Posterior cingulate gyrus (tissue), 11 donors: ENCODE data around the gene SUMO4.
"Not testable (repeated sequence)": the region's sequence is repeated elsewhere in the genome, so short reads cannot be mapped to it uniquely, and the experiment has no call there.

Experiments
- DNase-seq, 10 donors: peaks; one replicate each; pipeline versions ENCODE4 v3.0.0 to v3.0.0-alpha.2; 2020 to 2021; ENCODE audit warnings: mixed read lengths in 3 of 10
- intact Hi-C: fragments of 100-400 bp; cut with DNase I; formaldehyde crosslinking; loops from one replicate; pipeline ENCODE4 v1.15.1; 2023

Gene SUMO4

GRCh38 chr6:149428606-149429005, 28.5 kb downstream of the SUMO4 start:
- intact Hi-C loops: loop anchor here (5.0 kb wide), 1 partner anchor 246 kb away; no protein-coding TSS in a partner anchor

GRCh38 chr6:149429427-149430360, 29.6 kb downstream of the SUMO4 start:
- peak in 1 of 10 donors; percentile 46 for DNase-seq
- intact Hi-C loops: loop anchor here (5.0 to 10.0 kb wide), 2 partner anchors 85 to 247 kb away; no protein-coding TSS in a partner anchor

More at GRCh38 chr6:149428606-149429005, 28.5 kb downstream of the SUMO4 start:
- DNase-seq: peak in 1 of 10 donors; percentile 58

DNA sequence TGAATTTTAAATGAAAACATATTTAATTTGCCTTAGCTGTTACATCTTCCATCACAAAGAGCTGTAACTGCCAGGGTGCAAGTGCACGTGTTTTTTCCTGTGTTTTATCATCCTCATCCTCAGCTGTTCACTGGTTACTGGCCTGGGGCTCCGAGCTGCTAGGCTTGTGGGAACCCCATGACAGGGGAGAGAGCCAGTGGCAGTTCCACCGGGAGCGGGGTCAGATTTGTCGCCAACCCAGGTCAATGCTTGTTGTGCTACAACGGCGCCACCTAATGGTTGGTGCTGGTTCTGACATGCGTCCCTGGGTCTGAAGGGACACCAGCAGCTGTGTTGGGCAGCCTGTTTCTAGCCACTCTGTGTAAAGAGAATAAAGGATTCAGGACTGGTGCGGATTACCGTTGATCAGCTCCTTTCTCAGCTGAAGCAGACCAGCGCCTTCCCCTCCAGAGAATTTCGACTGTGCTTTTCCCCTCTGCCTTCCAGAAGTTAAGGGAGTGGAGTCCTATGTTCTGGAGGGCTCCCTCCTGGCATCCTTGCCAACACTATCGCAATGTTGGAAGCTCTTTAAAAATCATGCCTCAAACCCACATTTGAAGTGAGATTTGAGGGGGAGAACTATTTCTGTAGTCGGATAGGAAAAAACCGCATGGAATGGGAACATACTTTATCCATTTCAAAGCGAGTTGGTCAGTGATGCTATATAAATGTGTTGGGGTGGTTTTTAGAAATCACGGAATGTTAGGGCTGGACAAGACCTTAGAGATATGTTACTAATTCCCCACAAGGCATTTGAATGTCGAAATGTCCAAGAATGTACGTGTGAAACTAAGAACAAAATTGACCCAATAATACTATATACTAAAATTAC, 32.1 kb downstream of the SUMO4 start:
- peak; percentile 82 to 98 (median 94) for DNase-seq
- intact Hi-C loops: loop anchor here (1.0 to 10.0 kb wide), 3 partner anchors 83 to 403 kb away; no protein-coding TSS in a partner anchor

GRCh38 chr6:149433405-149433804, 33.3 kb downstream of the SUMO4 start:
- no peak for DNase-seq
- intact Hi-C loops: loop anchor here (10.0 kb wide), 1 partner anchor 81 kb away; no protein-coding TSS in a partner anchor

DNA sequence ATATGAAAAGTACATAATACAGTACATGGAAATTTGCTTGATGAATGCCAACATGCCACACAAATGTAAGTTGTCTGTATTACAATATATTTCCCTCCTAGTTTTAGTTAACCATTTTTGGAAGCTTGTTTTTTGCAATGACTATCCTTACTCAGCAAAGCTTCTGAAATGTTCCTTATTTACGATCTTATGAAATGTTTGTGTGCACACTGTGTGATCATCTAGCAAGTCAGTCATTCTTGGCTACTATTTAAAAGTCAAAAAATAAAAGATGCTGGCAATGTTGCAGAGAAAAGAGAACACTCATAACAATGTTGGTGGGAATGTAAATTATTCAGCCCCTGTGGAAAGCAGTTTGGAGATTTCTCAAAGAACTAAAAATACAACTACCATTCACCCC, 33.8 kb downstream of the SUMO4 start:
- intact Hi-C loops: loop anchor here (10.0 kb wide), 1 partner anchor 81 kb away; no protein-coding TSS in a partner anchor
- DNase-seq: no peak

DNA sequence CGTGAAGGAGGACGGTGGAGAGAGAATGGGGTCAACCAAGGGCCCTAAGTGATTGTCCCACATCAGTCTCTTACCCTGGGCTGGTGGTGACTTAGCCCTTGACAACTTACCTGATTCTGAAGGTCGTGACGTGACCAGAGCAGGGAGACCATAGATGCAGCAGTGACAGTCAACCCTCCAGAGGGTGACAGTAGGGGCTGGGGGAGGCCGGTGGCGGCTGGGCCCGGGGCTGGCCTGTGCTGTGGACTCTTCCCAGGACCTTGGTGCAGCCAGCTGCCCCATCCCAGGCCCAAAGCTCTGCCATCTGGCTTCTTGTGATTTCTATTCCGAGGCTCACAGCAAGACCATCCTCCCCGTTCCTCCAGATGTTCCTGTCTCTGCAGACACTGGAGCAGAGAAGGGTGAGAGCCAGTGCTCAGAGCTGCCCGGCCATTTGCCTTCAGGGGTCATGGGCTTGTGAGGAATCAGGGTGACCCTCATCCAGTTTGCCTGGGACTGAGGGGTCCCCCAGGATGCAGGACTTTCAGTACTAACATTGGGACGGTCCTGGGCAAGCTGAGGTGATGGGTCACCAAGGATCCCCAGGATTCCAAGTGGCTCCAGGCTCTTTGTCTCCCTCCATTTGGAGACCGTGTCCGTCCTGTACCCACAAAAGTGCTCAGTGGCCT, 36.0 kb downstream of the SUMO4 start:
- intact Hi-C loops: loop anchor here (10.0 kb wide), 1 partner anchor 79 kb away; no protein-coding TSS in a partner anchor
- peak in 2 of 10 donors; percentile 62 for DNase-seq

- DNase-seq: peak in 2 of 10 donors; percentile 59 to 72
- intact Hi-C loops: loop anchor here (10.0 kb wide), 1 partner anchor 78 kb away; no protein-coding TSS in a partner anchor
These were observed 36.6 kb downstream of the SUMO4 start for GRCh38 chr6:149436647-149437046.

DNA sequence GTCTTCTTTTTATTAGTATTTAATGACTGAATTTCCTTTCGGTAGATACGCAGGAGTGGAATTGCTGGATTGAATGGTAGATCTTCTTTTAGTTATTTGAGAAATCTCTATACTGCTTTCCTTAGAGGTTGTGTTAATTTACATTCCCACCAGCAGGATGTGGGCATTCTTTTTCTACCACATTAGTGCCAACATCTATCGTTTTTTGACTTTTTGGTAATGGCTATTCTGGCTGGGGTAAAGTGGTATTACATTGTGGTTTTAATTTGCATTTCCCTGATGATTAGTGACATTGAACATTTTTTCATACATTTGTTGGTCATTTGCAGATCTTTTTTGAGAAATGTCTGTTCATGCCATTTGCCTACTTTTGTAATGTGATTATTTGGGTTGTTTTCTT, 37.1 kb downstream of the SUMO4 start:
- intact Hi-C loops: loop anchor here (10.0 kb wide), 1 partner anchor 78 kb away; no protein-coding TSS in a partner anchor
- DNase-seq: no peak

- intact Hi-C loops: loop anchor here (10.0 kb wide), 1 partner anchor 76 kb away; no protein-coding TSS in a partner anchor
- DNase-seq: no peak
These were observed 38.8 kb downstream of the SUMO4 start for GRCh38 chr6:149438855-149439254.

- DNase-seq: no peak
- intact Hi-C loops: loop anchor here (10.0 kb wide), 1 partner anchor 75 kb away; no protein-coding TSS in a partner anchor
These were observed 39.6 kb downstream of the SUMO4 start for GRCh38 chr6:149439626-149440025.

GRCh38 chr6:149440735-149441671, 40.9 kb downstream of the SUMO4 start:
- intact Hi-C loops: no loop called here
- DNase-seq: peak in 1 of 10 donors; percentile 15

DNA sequence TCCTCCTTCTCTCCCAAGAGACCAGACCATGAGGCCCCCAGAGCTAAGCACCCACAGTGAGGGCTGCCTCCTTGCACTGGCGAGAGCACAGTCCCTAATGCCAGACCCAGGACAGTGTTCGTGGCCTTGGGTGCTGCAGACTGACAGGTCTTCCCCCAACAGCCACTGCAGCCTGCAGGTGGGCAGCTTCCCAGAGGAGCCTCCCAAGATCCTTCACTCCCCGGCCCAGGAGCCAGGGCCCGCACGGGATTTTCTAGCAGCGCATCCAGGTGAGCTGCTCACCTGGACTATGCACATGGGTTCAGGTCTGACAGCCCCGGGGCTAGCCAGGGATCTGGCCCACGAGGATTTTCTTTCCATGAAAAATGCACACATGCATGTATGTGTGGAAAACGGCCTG, 41.7 kb downstream of the SUMO4 start:
- intact Hi-C loops: no loop called here
- peak in 1 of 10 donors; percentile 56 for DNase-seq

DNA sequence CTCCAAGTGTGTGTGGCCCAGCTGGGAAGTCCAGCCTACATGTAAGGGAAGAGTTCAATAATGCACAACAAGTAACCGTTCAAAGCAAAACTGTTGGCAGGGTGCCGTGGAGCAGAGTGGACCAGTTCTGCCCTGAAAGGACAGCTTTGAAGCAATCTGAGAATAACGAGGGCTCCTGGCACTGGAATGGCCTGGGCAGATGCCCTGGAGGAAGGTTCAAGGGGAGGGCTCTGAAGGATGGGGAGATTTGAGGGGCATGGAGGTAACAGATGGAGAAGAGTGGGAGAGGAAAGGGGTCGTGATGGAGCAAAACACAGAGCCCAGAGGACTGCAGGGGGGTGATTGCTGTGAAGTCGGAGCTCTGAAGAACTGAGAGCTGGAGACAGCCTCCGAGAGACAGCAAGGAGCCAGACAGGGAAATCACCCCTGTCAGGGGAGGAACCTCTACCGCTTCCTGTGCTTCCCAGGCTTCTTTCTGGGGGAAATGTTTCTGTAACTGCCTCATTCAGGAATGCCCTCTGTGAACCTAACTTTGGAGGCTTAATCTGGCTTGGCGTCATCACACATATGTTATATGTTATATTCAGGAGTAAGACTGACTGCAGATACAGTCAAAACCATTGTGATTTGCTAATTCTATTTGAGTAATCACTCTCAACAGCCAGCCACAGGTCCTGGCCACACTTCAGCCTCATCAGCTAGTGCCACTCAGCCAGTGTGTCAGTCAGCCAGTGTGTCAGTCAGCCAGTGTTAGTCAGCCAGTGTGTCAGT, 43.5 kb downstream of the SUMO4 start:
- intact Hi-C loops: no loop called here
- DNase-seq: peak in 6 of 10 donors; percentile 34 to 90 (median 54)

GRCh38 chr6:149444360-149445094, 44.5 kb downstream of the SUMO4 start:
- intact Hi-C loops: not testable (repeated sequence)
- peak in 2 of 10 donors; percentile 26 to 38 for DNase-seq

- DNase-seq: peak in 2 of 10 donors; percentile 22 to 32
- intact Hi-C loops: no loop called here
These were observed 45.0 kb downstream of the SUMO4 start for GRCh38 chr6:149445095-149445466.

GRCh38 chr6:149445573-149445972, 45.5 kb downstream of the SUMO4 start:
- peak in 1 of 10 donors; percentile 48 for DNase-seq
- intact Hi-C loops: no loop called here

DNA sequence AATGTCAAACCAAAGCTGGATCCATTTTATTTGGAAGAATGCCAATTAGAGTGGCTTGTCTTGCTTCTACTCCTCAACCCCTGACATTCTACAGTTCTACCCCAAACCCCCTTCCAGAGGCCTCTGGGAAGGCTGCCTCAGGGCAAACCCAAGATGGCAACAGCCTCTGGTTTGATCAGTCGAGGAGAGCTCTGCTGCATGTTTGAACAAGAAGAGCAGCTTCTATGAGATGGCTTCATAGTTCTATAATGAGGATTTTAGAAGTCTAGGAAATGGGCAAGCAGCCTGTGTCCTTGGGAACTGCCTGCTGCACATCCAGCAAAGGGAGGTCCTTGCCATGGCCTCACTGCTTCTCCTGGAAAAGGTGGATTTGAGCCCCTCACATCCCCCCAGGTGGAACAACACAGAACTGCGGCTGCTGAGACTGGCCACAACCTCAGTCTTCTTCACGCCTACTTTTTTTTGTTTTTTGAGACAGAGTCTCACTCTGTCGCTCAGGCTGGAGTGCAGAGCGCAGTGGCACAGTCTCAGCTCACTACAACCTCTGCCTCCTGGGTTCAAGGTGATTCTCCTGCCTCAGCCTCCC, 46.8 kb downstream of the SUMO4 start:
- intact Hi-C loops: no loop called here
- DNase-seq: peak in 2 of 10 donors; percentile 22 to 24
